Kidney (tissue), 22 donors: ENCODE results near the gene USF2. TPM values are rescaled to one million over a fixed set of nuclear protein-coding genes. Genes with fewer than 3 reads are reported as not detected.

Experiments used
- DNase-seq, 5 donors: peaks; one replicate each; pipeline ENCODE4 v3.0.0-alpha.2; 2013 to 2020
- FAIRE-seq: peaks from 2 replicates; lab custom pipeline; 2012; peaks lifted over from hg19 to GRCh38; lab: Jason Lieb, UNC
- H3K27ac ChIP-seq, 2 donors: one replicate each; pipeline ENCODE4 v1.7.0; 2013; ENCODE audit warnings: low read depth in 2 of 2, low read length in 2 of 2, inconsistent platforms in 1 of 2
- H3K27me3 ChIP-seq: one replicate; pipeline ENCODE4 v1.7.1; 2013; ENCODE audit warnings: low read length, inconsistent platforms; ENCODE audit not compliant: control insufficient read depth, insufficient read depth
- H3K36me3 ChIP-seq, 3 donors: one replicate each; pipeline versions ENCODE4 v1.7.0 to v1.7.1; 2013; ENCODE audit warnings: low read length in 3 of 3, control low read depth in 1 of 3, inconsistent platforms in 1 of 3; ENCODE audit not compliant: insufficient read depth in 3 of 3, control insufficient read depth in 2 of 3
- H3K4me1 ChIP-seq, 3 donors: one replicate each; pipeline versions ENCODE4 v1.7.0 to v1.7.1; 2013; ENCODE audit warnings: low read length in 3 of 3, inconsistent platforms in 1 of 3, low read depth in 1 of 3; ENCODE audit not compliant: control insufficient read depth in 2 of 3, insufficient read depth in 2 of 3
- H3K4me3 ChIP-seq, 3 donors: one replicate each; pipeline versions ENCODE4 v1.7.0 to v1.8.1; 2013; ENCODE audit warnings: low read length in 3 of 3, control low read depth in 1 of 3, inconsistent platforms in 1 of 3
- H3K9ac ChIP-seq, 3 donors: one replicate each; pipeline versions ENCODE4 v1.7.0 to v1.7.1; 2013; ENCODE audit warnings: low read length in 3 of 3, control low read depth in 1 of 3, inconsistent platforms in 1 of 3
- H3K9me3 ChIP-seq, 3 donors: one replicate each; pipeline versions ENCODE4 v1.7.0 to v1.7.1; 2013; ENCODE audit warnings: low read length in 3 of 3, control low read depth in 1 of 3, inconsistent platforms in 1 of 3; ENCODE audit not compliant: control insufficient read depth in 2 of 3, insufficient read depth in 1 of 3
- intact Hi-C: fragments of 100-400 bp; cut with DNase I; formaldehyde crosslinking; loops from one replicate; pipeline ENCODE4 v1.11.1; 2022
- long read RNA-seq, 10 donors: library from polyadenylated mRNA in 1 of 10; unstranded in 1 of 10; transcript quantifications; one replicate each; pipeline ENCODE4 v2.0.0 and lab custom pipeline, GENCODE V29; 2021 to 2026
- polyA plus RNA-seq: library from polyadenylated mRNA; stranded (reverse); fragments of 350-450 nt; fragmentation: Illumina TruSeq; extraction: RNeasy Lipid Tissue Mini Kit (QIAGEN cat#74804); gene quantifications from one replicate; pipeline ENCODE4 v1.2.3, GENCODE V29; 2014; ENCODE audit warnings: low read depth, low replicate concordance; ENCODE audit not compliant: insufficient read depth
- total RNA-seq: library from RNA; stranded (reverse); fragmentation: NEBNext Ultra II Directional; extraction: Animal tissue kit (Norgen Biotek cat#: 25700); gene quantifications from one replicate; pipeline ENCODE4 v1.2.1, GENCODE V29; 2021
- TF ChIP-seq, protein P1 (sequence below): IDR thresholded peaks from 3 replicates; pipeline ENCODE4 v1.5.1; 2012; ENCODE audit warnings: mild to moderate bottlenecking, moderate library complexity, borderline replicate concordance; ENCODE audit not compliant: insufficient read depth; ENCODE audit errors: extremely low read depth
- donor health status: control.
- donor health status: control.
- donor health status: control.
- donor health status: control.
- donor health status: control.
- donor health status: DM: yes; HTN: yes; CAD: no.
- donor health status: Normal renal cell carcinoma (clear cell type).

The USF2 gene, protein sequence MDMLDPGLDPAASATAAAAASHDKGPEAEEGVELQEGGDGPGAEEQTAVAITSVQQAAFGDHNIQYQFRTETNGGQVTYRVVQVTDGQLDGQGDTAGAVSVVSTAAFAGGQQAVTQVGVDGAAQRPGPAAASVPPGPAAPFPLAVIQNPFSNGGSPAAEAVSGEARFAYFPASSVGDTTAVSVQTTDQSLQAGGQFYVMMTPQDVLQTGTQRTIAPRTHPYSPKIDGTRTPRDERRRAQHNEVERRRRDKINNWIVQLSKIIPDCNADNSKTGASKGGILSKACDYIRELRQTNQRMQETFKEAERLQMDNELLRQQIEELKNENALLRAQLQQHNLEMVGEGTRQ
- 118 TPM for total RNA-seq
- polyA plus RNA-seq, result 82.8 TPM
- long read RNA-seq, donor 1, transcript USF2-214 (3 exons, 848 nt), result minor isoform, 5 of 43 reads
- long read RNA-seq, donor 1, transcript USF2-201 (10 exons, 1,634 nt), result major isoform, 8 of 43 reads
- long read RNA-seq, donor 1, partial matches to known transcripts, result 22 of 43 reads
- long read RNA-seq, donor 1, other reads (novel, unspliced or antisense), result 0 of 43 reads
- long read RNA-seq, donor 2, transcript USF2-201 (10 exons, 1,634 nt), result major isoform, 8 of 15 reads
- long read RNA-seq, donor 2, partial matches to known transcripts, result 0 of 15 reads
- long read RNA-seq, donor 2, other reads (novel, unspliced or antisense), result 0 of 15 reads
- long read RNA-seq, donor 3, transcript USF2-212 (4 exons, 446 nt), result minor isoform, 5 of 56 reads
- long read RNA-seq, donor 3, transcript USF2-201 (10 exons, 1,634 nt), result major isoform, 16 of 56 reads
- long read RNA-seq, donor 3, transcript USF2-214 (3 exons, 848 nt), result minor isoform, 5 of 56 reads
- long read RNA-seq, donor 3, partial matches to known transcripts, result 23 of 56 reads
- long read RNA-seq, donor 3, other reads (novel, unspliced or antisense), result 0 of 56 reads
- long read RNA-seq, donor 4, transcript USF2-212 (4 exons, 446 nt), result minor isoform, 5 of 28 reads
- long read RNA-seq, donor 4, transcript USF2-201 (10 exons, 1,634 nt), result major isoform, 11 of 28 reads
- long read RNA-seq, donor 4, partial matches to known transcripts, result 5 of 28 reads
- long read RNA-seq, donor 4, other reads (novel, unspliced or antisense), result 0 of 28 reads
- long read RNA-seq, donor 5, partial matches to known transcripts, result 0 of 1 reads
- long read RNA-seq, donor 5, other reads (novel, unspliced or antisense), result 0 of 1 reads
- long read RNA-seq, donor 6, transcript USF2-214 (3 exons, 848 nt), result major isoform, 5 of 21 reads
- long read RNA-seq, donor 6, transcript USF2-201 (10 exons, 1,634 nt), result major isoform, 5 of 21 reads
- long read RNA-seq, donor 6, partial matches to known transcripts, result 7 of 21 reads
- long read RNA-seq, donor 6, other reads (novel, unspliced or antisense), result 0 of 21 reads
- long read RNA-seq, donor 7, partial matches to known transcripts, result 25 of 43 reads
- long read RNA-seq, donor 7, other reads (novel, unspliced or antisense), result 10 of 43 reads
- long read RNA-seq, donor 8, transcript USF2-201 (10 exons, 1,634 nt), result major isoform, 11 of 64 reads
- long read RNA-seq, donor 8, transcript USF2-214 (3 exons, 848 nt), result minor isoform, 8 of 64 reads
- long read RNA-seq, donor 8, transcript USF2-212 (4 exons, 446 nt), result minor isoform, 5 of 64 reads
- long read RNA-seq, donor 8, partial matches to known transcripts, result 32 of 64 reads
- long read RNA-seq, donor 8, other reads (novel, unspliced or antisense), result 0 of 64 reads
- long read RNA-seq, donor 9, transcript USF2-206 (2 exons, 2,742 nt), result major isoform, 5 of 17 reads
- long read RNA-seq, donor 9, partial matches to known transcripts, result 0 of 17 reads
- long read RNA-seq, donor 9, other reads (novel, unspliced or antisense), result 0 of 17 reads
- long read RNA-seq, donor 10, transcript USF2-201 (10 exons, 1,634 nt), result major isoform, 12 of 42 reads
- long read RNA-seq, donor 10, transcript USF2-214 (3 exons, 848 nt), result minor isoform, 8 of 42 reads
- long read RNA-seq, donor 10, partial matches to known transcripts, result 12 of 42 reads
- long read RNA-seq, donor 10, other reads (novel, unspliced or antisense), result 0 of 42 reads

DNA sequence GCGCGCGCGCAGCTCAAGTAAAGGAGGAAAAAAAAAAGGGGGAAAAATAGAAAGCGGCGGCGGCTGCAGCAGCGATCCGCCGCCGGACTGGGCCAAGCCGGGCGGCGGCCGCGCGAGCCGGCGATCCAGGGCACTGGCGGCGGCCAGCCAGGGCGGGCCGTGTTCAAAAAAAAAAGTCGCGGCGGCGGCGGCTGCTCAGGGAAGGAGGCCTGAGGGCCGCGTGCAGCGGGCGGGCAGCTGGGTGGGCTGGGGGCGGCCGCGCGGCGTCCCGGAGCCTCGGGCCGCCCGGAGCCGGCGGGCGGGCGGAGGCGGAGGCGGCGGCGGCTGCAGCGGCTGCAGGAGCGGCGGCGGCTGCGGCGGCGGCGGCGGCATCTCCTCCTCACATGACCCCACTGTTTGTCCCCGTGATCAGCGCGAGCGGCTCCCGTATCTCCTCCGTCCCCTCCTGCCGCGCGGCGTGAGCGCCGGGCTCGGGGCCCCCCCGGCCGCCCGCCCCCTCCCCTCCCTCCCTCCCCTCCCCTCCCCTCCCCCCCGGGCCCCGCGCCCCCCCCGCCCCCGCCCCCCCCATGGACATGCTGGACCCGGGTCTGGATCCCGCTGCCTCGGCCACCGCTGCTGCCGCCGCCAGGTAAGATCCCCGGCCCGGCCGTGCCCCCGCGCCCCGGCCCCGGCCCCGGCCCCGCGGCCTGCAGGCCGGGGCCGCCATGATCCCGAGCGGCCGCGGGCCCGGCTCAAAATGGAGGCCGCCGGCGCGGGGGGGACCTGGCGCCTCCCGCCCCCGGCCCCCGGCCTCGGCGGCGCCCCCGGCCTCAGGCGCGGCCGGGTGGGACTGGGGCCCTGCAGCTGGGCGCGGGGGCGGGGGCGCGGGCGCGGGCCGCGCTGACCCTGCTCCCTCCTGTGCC is at the start of gene USF2:
Gene USF2, plus strand, starts transcription at position 427 of the 902 bp plus-strand sequence. Its CDS starts 140 bp downstream, at position 567.
- Histone ChIP-seq H3K27ac (peak within 1 kb of the TSS; percentile 90 to 92), H3K9me3 (no peaks in the 10 kb centered on the region), H3K4me1 (peaks cover 0 to 18% (median 6%) of the 10 kb centered on the region in 3 donors), H3K9ac (peak within 1 kb of the TSS; percentile 57 to 93 (median 90)), H3K27me3 (no peaks in the 10 kb centered on the region), H3K36me3 (peaks cover 8 to 24% (median 13%) of the 10 kb centered on the region in 3 donors), H3K4me3 (peak within 1 kb of the TSS; percentile 68 to 84 (median 84))
- FAIRE-seq (no peak), DNase-seq (peak; percentile 74 to 94 (median 86))
- intact Hi-C loops, result no loop called here
- TF ChIP-seq, protein P1, sequence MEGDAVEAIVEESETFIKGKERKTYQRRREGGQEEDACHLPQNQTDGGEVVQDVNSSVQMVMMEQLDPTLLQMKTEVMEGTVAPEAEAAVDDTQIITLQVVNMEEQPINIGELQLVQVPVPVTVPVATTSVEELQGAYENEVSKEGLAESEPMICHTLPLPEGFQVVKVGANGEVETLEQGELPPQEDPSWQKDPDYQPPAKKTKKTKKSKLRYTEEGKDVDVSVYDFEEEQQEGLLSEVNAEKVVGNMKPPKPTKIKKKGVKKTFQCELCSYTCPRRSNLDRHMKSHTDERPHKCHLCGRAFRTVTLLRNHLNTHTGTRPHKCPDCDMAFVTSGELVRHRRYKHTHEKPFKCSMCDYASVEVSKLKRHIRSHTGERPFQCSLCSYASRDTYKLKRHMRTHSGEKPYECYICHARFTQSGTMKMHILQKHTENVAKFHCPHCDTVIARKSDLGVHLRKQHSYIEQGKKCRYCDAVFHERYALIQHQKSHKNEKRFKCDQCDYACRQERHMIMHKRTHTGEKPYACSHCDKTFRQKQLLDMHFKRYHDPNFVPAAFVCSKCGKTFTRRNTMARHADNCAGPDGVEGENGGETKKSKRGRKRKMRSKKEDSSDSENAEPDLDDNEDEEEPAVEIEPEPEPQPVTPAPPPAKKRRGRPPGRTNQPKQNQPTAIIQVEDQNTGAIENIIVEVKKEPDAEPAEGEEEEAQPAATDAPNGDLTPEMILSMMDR, result no peak

DNA sequence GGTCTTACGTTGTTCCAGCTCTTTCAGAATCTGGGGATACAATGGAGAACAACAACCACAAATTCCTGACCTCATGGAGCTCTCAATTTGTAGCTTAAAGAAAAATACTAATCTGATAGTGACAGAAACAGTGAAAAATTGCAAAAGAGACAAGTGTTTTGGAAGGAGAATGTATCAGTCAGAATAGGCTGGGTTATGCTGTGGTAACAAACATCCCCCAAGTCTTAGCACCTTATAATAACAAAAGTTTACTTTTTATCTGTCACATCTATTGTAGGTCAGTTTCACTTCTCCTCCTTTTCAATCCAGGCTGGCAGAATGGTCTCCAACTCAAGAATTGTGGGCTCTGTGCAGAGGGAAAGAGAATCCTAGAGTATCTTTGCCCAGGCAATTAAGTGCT is 49.8 kb upstream of the USF2 start:
- Histone ChIP-seq H3K9ac (no peak overlapping the region), H3K27ac (no peak overlapping the region), H3K4me3 (no peak overlapping the region), H3K36me3 (no peaks in the 10 kb centered on the region), H3K4me1 (peaks cover 0 to 5% (median 0%) of the 10 kb centered on the region in 3 donors), H3K9me3 (peaks cover 0 to 4% (median 3%) of the 10 kb centered on the region in 3 donors), H3K27me3 (no peaks in the 10 kb centered on the region)
- no peak for FAIRE-seq
- no peak for DNase-seq
- intact Hi-C loops, result no loop called here
- TF ChIP-seq, protein P1, result no peak
